ENCODE measurements around the gene TPM4. TPM values are rescaled to one million over a fixed set of nuclear protein-coding genes. Genes with fewer than 3 reads are reported as not detected.
"Not testable (repeated sequence)": the region's sequence is repeated elsewhere in the genome, so short reads cannot be mapped to it uniquely, and the experiment has no call there.

Gene TPM4
- total RNA-seq, 2 donors from 2014 or later, result 964 to 1,096 TPM

- no peak overlapping the region for H3K4me3 ChIP-seq
- ATAC-seq (ENCODE audit: insufficient number of reproducible peaks, low FRiP score, low read depth) (no peak), DNase-seq (ENCODE audit: low spot score) (no peak)
- H3K9me3 ChIP-seq, result no peaks in the 10 kb centered on the region
- peaks cover 89% of the 10 kb centered on the region for H3K36me3 ChIP-seq
- H3K27ac ChIP-seq, result no peak overlapping the region
- H3K27me3 ChIP-seq (replicated peaks; ENCODE audit: insufficient read depth), result no peaks in the 10 kb centered on the region
- no peak for TF ChIP-seq CTCF (IDR thresholded peaks at IDR 0.05)
- peaks cover 5 to 8% of the 10 kb centered on the region in 2 donors for H3K4me1 ChIP-seq (ENCODE audit: control insufficient read depth in 1 of 2, low read depth in 2 of 2)
These were observed 22.5 kb downstream of the TPM4 start for GRCh38 chr19:16098821-16099220.

GRCh38 chr19:16099314-16099965 is 23.1 kb downstream of the TPM4 start:
- H3K4me3 ChIP-seq; H3K9me3 ChIP-seq; H3K27ac ChIP-seq; DNase-seq (ENCODE audit: low spot score); H3K27me3 ChIP-seq (replicated peaks; ENCODE audit: insufficient read depth); H3K4me1 ChIP-seq (ENCODE audit: control insufficient read depth in 1 of 2, low read depth in 2 of 2); ATAC-seq (ENCODE audit: insufficient number of reproducible peaks, low FRiP score, low read depth): not testable (repeated sequence)
- H3K36me3 ChIP-seq, result peaks cover 83% of the 10 kb centered on the region

- Histone ChIP-seq H3K4me1 (ENCODE audit: control insufficient read depth in 1 of 2, low read depth in 2 of 2) (peaks cover 4 to 5% of the 10 kb centered on the region in 2 donors), H3K4me3 (no peak overlapping the region), H3K27ac (no peak overlapping the region), H3K27me3 (replicated peaks; ENCODE audit: insufficient read depth) (no peaks in the 10 kb centered on the region), H3K9me3 (no peaks in the 10 kb centered on the region), H3K36me3 (peaks cover 73% of the 10 kb centered on the region)
- ATAC-seq (ENCODE audit: insufficient number of reproducible peaks, low FRiP score, low read depth) (no peak), DNase-seq (ENCODE audit: low spot score) (no peak)
- TF ChIP-seq CTCF (IDR thresholded peaks at IDR 0.05), result no peak
These were observed 24.2 kb downstream of the TPM4 start for GRCh38 chr19:16100524-16100923.

GRCh38 chr19:16104722-16105121 is 28.4 kb downstream of the TPM4 start:
- no peaks in the 10 kb centered on the region for H3K9me3 ChIP-seq
- peaks cover 39% of the 10 kb centered on the region for H3K36me3 ChIP-seq
- DNase-seq (ENCODE audit: low spot score) (no peak), ATAC-seq (ENCODE audit: insufficient number of reproducible peaks, low FRiP score, low read depth) (no peak)
- no peaks in the 10 kb centered on the region for H3K27me3 ChIP-seq (replicated peaks; ENCODE audit: insufficient read depth)
- peaks cover 4 to 5% of the 10 kb centered on the region in 2 donors for H3K4me1 ChIP-seq (ENCODE audit: control insufficient read depth in 1 of 2, low read depth in 2 of 2)
- no peak overlapping the region for H3K4me3 ChIP-seq
- peak overlapping the region; percentile 19 to 53 for H3K27ac ChIP-seq
- no peak for TF ChIP-seq CTCF (IDR thresholded peaks at IDR 0.05)

GRCh38 chr19:16106121-16106520 is 29.8 kb downstream of the TPM4 start:
- no peaks in the 10 kb centered on the region for H3K27me3 ChIP-seq (replicated peaks; ENCODE audit: insufficient read depth)
- H3K27ac ChIP-seq, result peak overlapping the region in 1 of 2 donors; percentile 22
- TF ChIP-seq CTCF (IDR thresholded peaks at IDR 0.05), result no peak
- no peak for DNase-seq (ENCODE audit: low spot score)
- H3K4me3 ChIP-seq, result no peak overlapping the region
- no peaks in the 10 kb centered on the region for H3K9me3 ChIP-seq
- H3K4me1 ChIP-seq (ENCODE audit: control insufficient read depth in 1 of 2, low read depth in 2 of 2), result peaks cover 5 to 8% of the 10 kb centered on the region in 2 donors
- ATAC-seq (ENCODE audit: insufficient number of reproducible peaks, low FRiP score, low read depth), result no peak
- H3K36me3 ChIP-seq, result peaks cover 26% of the 10 kb centered on the region
